Stimulated activated CD8-positive, alpha-beta memory T cell treated with anti-CD3 and anti-CD28 coated beads, Interleukin-4, amount 100 ng/mL, for 4 hours (primary cell): ENCODE data around the gene ABCG1.

Experiments
- DNase-seq, 2 donors: peaks; one replicate each; pipeline ENCODE4 v3.0.0-alpha.2; 2020; ENCODE audit warnings: low read depth in 2 of 2, low spot score in 1 of 2

ABCG1 gene

GRCh38 chr21:42343556-42343955 lies 124.6 kb downstream of the ABCG1 start:
- DNase-seq = no peak

DNA sequence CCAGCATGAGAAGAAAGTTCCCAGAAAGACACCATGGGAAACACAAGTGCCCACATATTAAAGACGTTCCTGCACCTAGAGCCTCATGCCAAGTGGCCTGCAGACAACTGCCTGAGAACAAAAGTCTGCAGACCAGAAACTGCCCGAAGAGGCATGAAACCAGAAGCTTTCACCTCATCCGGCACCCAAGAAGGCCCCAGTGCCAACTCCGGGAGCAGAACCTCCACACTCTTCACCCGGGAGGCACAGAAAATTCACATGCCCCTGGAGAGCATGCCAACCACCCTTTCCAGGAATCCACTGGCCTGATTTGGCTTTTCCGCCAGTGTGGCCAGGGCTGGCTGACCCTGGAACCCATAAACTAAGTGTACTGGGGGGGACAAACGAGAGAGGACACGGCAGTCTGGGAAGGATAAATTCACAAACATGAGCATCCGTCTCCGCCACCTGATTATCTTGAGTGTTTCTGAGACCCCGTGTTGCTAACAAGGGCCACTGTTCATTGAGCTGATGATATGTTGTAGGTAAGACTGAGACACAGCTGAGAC lies 125.1 kb downstream of the ABCG1 start:
- DNase-seq = no peak

DNA sequence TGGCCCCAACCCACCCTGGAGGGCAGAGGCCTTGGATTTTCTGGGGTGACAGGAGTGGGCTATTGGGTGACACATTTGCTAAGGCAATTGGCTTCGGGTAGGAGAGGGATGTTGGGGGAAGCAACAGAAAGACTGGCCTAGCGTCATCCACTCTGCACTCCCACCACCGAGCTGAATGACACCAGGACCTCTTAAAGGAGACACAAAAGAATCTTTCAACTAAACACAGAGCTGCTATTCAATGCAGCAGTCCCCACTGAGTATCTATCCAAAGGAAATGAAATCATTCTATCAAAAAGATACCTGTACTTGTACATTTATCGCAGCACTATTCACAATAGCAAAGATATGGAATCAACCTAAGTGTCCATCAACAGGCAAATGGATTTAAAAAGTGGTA lies 125.7 kb downstream of the ABCG1 start:
- no peak for DNase-seq

- no peak for DNase-seq
Measured at GRCh38 chr21:42346441-42346840, 127.5 kb downstream of the ABCG1 start.
